ENCODE measurements around the gene ACAN.

- TF ChIP-seq CTCF (IDR thresholded peaks at IDR 0.05), result no peak
- no peak for TF ChIP-seq POLR2A (IDR thresholded peaks at IDR 0.05)
Measured at GRCh38 chr15:88911766-88912118, 108.5 kb downstream of the ACAN start.
